DMS114 treated with DMSO at 0.1 percent for 48 hours (cell line): ENCODE results near the gene B3GALT6.

ENCODE experiments used
- DNase-seq: peaks from one replicate; lab custom pipeline; 2025; ENCODE audit not compliant: unreplicated experiment; lab: John Stamatoyannopoulos, UW

B3GALT6 gene

GRCh38 chr1:1259951-1260600 is 28.0 kb downstream of the B3GALT6 start:
- no peak for DNase-seq

- DNase-seq: no peak
These were observed 29.0 kb downstream of the B3GALT6 start for GRCh38 chr1:1260843-1261560.

DNA sequence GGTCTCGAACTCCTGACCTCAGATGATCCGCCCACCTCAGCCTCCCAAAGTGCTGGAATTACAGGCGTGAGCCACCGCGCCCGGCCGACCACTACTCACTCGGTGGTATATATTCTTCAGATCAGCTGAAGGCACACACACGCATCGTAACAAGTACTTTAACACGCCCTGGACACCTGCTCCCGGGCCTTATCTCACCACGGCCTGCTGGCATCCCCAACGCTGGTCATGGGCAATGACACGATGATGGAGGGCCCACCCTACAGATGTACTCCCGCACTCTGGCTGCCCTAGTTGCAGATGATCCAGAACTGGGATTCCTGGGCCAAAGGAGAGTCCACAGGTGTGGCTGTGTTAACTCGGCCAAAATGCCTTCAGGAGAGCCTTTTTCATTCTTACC is 30.0 kb downstream of the B3GALT6 start:
- no peak for DNase-seq

DNA sequence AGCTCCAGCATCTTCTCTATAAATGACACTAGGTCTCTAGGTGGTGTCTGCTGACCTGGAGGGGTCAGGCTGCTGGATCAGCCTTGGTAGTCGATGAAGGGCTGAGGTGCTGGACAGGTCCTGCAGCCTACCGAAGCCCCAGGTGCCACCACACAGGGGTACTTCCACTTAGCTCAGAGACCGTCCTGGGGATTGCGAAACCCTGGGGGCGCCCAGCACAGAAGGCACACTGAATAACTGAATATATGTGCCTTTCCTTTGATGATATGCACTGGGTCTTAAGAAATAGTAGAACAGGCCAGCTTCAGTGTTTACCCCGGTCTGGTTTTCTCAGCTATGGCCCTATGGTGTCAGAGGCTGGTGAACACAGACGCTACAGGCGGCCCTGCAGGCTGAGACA is 30.7 kb downstream of the B3GALT6 start:
- no peak for DNase-seq

GRCh38 chr1:1264026-1264425 is 32.0 kb downstream of the B3GALT6 start:
- DNase-seq: no peak

DNA sequence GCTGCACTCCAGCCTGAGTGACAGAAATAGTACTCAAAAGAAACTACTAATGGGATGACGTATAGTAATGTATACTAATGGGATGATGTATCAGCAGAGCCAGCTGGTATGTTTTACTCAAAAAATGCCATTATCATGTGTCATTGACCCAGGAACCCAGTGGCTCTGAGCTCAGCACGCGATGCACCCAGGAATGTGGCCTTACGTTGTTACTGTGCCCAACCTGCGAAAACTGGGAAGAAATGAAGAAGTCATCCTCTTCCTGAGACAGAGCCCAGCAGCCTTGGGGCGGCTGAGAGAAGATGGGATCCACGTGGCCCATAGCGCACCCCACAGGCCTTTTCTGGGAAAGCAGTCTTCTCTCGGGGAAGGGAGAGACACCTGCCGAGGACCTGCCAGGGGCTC is 32.8 kb downstream of the B3GALT6 start:
- DNase-seq: no peak

- no peak for DNase-seq
These were observed 35.6 kb downstream of the B3GALT6 start for GRCh38 chr1:1267488-1268283.

DNA sequence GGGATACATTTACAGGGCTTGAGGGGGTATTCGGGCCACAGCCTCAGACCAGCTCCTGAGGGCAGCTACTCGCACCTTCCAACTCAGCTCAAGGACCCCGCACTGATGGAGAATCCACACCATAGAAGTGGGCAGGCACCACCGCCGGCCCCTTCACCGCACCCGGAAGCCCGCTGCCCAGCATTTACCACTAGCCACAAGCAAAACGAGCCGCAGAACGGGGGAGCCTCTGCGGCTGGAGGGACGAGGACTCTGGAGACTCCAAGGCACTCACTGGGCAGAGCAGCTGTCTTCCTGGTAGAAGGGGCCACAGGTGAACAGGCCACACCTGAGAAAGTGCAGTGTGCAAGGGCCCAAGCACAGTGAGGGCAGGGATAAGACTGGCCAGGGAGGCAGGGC is 36.2 kb downstream of the B3GALT6 start:
- DNase-seq: no peak

GRCh38 chr1:1270813-1271212 is 38.8 kb downstream of the B3GALT6 start:
- no peak for DNase-seq

GRCh38 chr1:1272341-1273208 is 40.5 kb downstream of the B3GALT6 start:
- no peak for DNase-seq

DNA sequence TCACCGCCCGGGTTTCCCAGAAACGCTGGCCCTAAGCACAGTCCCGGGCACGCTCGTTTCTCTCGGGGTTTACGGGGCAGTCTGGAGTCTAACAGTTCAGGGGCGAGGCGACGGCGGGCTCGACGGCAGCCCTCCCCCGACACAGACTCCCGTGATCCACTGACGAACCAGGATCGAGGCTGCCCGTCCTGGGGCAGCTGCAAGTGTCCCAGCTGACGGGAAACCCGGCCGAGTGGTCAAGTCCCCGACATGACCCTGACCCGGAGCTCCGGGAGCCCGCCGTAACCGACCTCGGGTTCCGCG is 41.1 kb downstream of the B3GALT6 start:
- no peak for DNase-seq

- peak; percentile 76 for DNase-seq
These were observed 41.7 kb downstream of the B3GALT6 start, which contains the start of gene UBE2J2 for GRCh38 chr1:1273512-1274298. UBE2J2 (minus strand) TSS chr1:1273854; CDS start chr1:1267992, 5,862 bp downstream.

- no peak for DNase-seq
These were observed 42.4 kb downstream of the B3GALT6 start for GRCh38 chr1:1274299-1274930.

DNA sequence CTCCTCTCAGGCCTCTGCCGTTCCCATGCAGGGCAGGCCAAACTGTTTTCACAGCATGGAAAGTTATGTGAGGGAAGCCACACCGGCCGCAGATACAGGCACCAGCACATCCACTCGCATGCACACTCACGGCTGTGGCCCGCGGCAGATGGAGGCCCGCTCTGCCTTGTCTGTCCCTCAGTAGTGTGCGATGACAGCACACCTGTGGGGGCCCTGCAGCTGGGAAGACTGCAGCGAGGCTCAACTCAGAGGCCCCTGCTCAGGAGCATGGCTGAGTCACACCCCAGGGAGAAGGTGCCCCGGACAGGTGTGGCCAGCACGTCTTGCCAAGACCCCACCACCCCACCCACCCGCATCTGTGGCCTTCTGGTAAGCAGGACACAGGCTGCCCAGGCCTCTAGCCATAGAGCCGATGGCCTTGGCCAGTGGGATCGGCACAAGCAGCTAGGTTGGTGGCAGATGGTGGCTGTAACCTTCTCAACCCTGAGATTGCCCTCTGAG is 42.9 kb downstream of the B3GALT6 start:
- DNase-seq: no peak

- no peak for DNase-seq
These were observed 43.8 kb downstream of the B3GALT6 start for GRCh38 chr1:1275836-1276235.

GRCh38 chr1:1278620-1279019 is 46.6 kb downstream of the B3GALT6 start:
- DNase-seq: no peak

GRCh38 chr1:1279028-1279427 is 47.0 kb downstream of the B3GALT6 start:
- no peak for DNase-seq

GRCh38 chr1:1280782-1281481 is 48.9 kb downstream of the B3GALT6 start:
- no peak for DNase-seq
